K562 (cell line): Measurements from ENCODE around the gene APCDD1. TPM values are rescaled to one million over a fixed set of nuclear protein-coding genes. Genes with fewer than 3 reads are reported as not detected.

Experiments
- ATAC-seq: fragments of 200-7000 bp; cut with Tn5 transposase; 3 replicates; pipeline ENCODE4 v1.9.1; 2020; ENCODE audit warnings: moderate library complexity
- BruUV-seq: library from RNA; stranded (reverse); fragments of 400-500 nt; replicated peaks from 2 replicates; lab custom pipeline; 2021; lab: Mats Ljungman, UMichigan
- CTCF ChIA-PET: fragments of 300-600 bp; formaldehyde crosslinking; extraction: SDS; loops from one replicate; lab custom pipeline; 2021; ENCODE audit warnings: low intra/inter-chr PET ratio; lab: Yijun Ruan, JAX
- POLR2A ChIA-PET: fragments of 300-600, 350-650 bp; sonication (Branson Sonifier 250); formaldehyde crosslinking; extraction: SDS; loops from one replicate; lab custom pipeline; 2021; ENCODE audit warnings: antibody characterized with exemption, inconsistent platforms; lab: Yijun Ruan, JAX
- DNase-seq, 4 experiments: peaks; one replicate each; pipeline versions ENCODE4 v3.0.0 to v3.0.0-alpha.2; 2011 to 2018; ENCODE audit warnings: low spot score in 3 of 4, mixed read lengths in 3 of 4; ENCODE audit errors: extremely low read depth in 1 of 4
- FAIRE-seq: peaks from 2 replicates; lab custom pipeline; 2011; peaks lifted over from hg19 to GRCh38; lab: Jason Lieb, UNC
- H2AFZ ChIP-seq: 2 replicates; pipeline ENCODE4 v1.6.0; 2011; ENCODE audit warnings: low read depth, low read length, control low read depth, inconsistent platforms
- H3K27ac ChIP-seq: fragments of 200-600 bp; 3 replicates; pipeline ENCODE4 v1.8.0; 2011; ENCODE audit warnings: low read depth, mild to moderate bottlenecking, control low read depth, inconsistent platforms, low read length, moderate library complexity, mixed read lengths; ENCODE audit errors: extremely low read depth
- H3K27me3 ChIP-seq, 2 experiments: fragments of 300-600 bp in 1 of 2; 2 replicates in 1 of 2; 3 replicates in 1 of 2; pipeline versions ENCODE4 v1.6.0 to v1.8.0; 2011; ENCODE audit warnings: inconsistent platforms in 2 of 2, low read length in 2 of 2, mild to moderate bottlenecking in 1 of 2, mixed read lengths in 1 of 2, moderate library complexity in 1 of 2; ENCODE audit not compliant: control insufficient read depth in 2 of 2, insufficient read depth in 2 of 2
- H3K36me3 ChIP-seq: fragments of 300-600 bp; 3 replicates; pipeline ENCODE4 v1.8.0; 2011; ENCODE audit warnings: mild to moderate bottlenecking, low read length, inconsistent platforms; ENCODE audit not compliant: control insufficient read depth, insufficient read depth
- H3K4me1 ChIP-seq, 2 experiments: fragments of 200-600 bp in 1 of 2; replicated peaks in 1 of 2; 2 replicates in 1 of 2; 3 replicates in 1 of 2; pipeline versions ENCODE4 v1.5.1 to v1.8.0; 2011; ENCODE audit warnings: inconsistent platforms in 2 of 2, low read length in 2 of 2, mild to moderate bottlenecking in 1 of 2, mixed read lengths in 1 of 2, moderate library complexity in 1 of 2; ENCODE audit not compliant: control insufficient read depth in 2 of 2, insufficient read depth in 2 of 2
- H3K4me2 ChIP-seq: 2 replicates; pipeline ENCODE4 v1.6.1; 2011; ENCODE audit warnings: low read length, control low read depth, inconsistent platforms, mixed read lengths; ENCODE audit not compliant: insufficient read depth
- H3K4me3 ChIP-seq: fragments of 200-600 bp; sonication (generic), shearing (Covaris generic); 2 replicates; pipeline ENCODE4 v1.5.1; 2016; ENCODE audit warnings: control low read depth, inconsistent platforms
- H3K79me2 ChIP-seq: fragments of 200-600 bp; 3 replicates; pipeline ENCODE4 v1.8.0; 2011; ENCODE audit warnings: low read length, inconsistent platforms; ENCODE audit not compliant: control insufficient read depth, insufficient read depth
- H3K9ac ChIP-seq, 2 experiments: 2 replicates each; pipeline versions ENCODE4 v1.6.0 to v1.6.1; 2011; ENCODE audit warnings: low read depth in 2 of 2, low read length in 2 of 2, control low read depth in 1 of 2, inconsistent platforms in 1 of 2, mild to moderate bottlenecking in 1 of 2, mixed read lengths in 1 of 2; ENCODE audit not compliant: insufficient read depth in 1 of 2
- H3K9me1 ChIP-seq: one replicate; pipeline ENCODE4 v1.6.0; 2011; ENCODE audit warnings: inconsistent platforms, mild to moderate bottlenecking, low read length, moderate library complexity; ENCODE audit not compliant: control insufficient read depth, insufficient read depth
- H3K9me3 ChIP-seq: replicated peaks from 2 replicates; pipeline ENCODE4 v1.5.1; 2011; ENCODE audit warnings: low read depth, low read length, inconsistent platforms; ENCODE audit not compliant: control insufficient read depth, insufficient read depth
- H4K20me1 ChIP-seq: replicated peaks from 2 replicates; pipeline ENCODE4 v1.6.1; 2011; ENCODE audit warnings: low read length, inconsistent platforms, mixed read lengths; ENCODE audit not compliant: control insufficient read depth, insufficient read depth
- GMEB1 ChIP-seq: fragments of 250-450 bp; sonication (Bioruptor Pico); IDR thresholded peaks from 2 replicates; pipeline ENCODE4 v1.4.0; 2020; ENCODE audit warnings: mild to moderate bottlenecking
- LCOR ChIP-seq: sonication (generic); formaldehyde crosslinking; IDR thresholded peaks from 2 replicates; pipeline ENCODE4 v1.8.0; 2022; ENCODE audit warnings: mild to moderate bottlenecking, missing genetic modification reagents
- THAP12 ChIP-seq: fragments of 250-450 bp; sonication (Bioruptor Pico); IDR thresholded peaks from 2 replicates; pipeline ENCODE4 v1.9.0; 2021; ENCODE audit warnings: mild to moderate bottlenecking, inconsistent platforms
- ZNF121 ChIP-seq: sonication (generic); formaldehyde crosslinking; conservative IDR thresholded peaks from 2 replicates; pipeline ENCODE4 v1.8.0; 2022; ENCODE audit warnings: missing genetic modification reagents
- ZNF165 ChIP-seq: fragments of 250-450 bp; sonication (Bioruptor Pico); IDR thresholded peaks from 2 replicates; pipeline ENCODE4 v1.4.0; 2020; ENCODE audit warnings: borderline replicate concordance
- ZNF197 ChIP-seq: fragments of 200-800 bp; sonication (Bioruptor generic); IDR thresholded peaks from 2 replicates; pipeline ENCODE4 v1.6.1; 2016; ENCODE audit warnings: low read depth, missing genetic modification characterization, missing compliant biosample characterization
- WGBS: fragments of 100-300 bp; shearing (Covaris generic); methylation state at CpG from one replicate; pipeline ENCODE4 v1.1.6; 2016; ENCODE audit warnings: low coverage, mixed read lengths; ENCODE audit not compliant: insufficient coverage; ENCODE audit errors: missing lambda C conversion rate; 5-methylcytosine and 5-hydroxymethylcytosine counted together
- in situ Hi-C: fragments of 300-500 bp; cut with MboI; formaldehyde crosslinking; loops from 4 replicates; pipeline ENCODE4 v1.15.0; 2018; ENCODE audit warnings: inconsistent platforms, mixed read lengths
- intact Hi-C: fragments of 100-400 bp; cut with micrococcal nuclease; formaldehyde crosslinking; loops from 2 replicates; pipeline ENCODE4 v1.14.2; 2022
- polyA plus RNA-seq, 8 experiments: library from polyadenylated mRNA; depleted of rRNA in 4 of 8; stranded (reverse) in 5 of 8; unstranded in 3 of 8; fragments of >200 nt; fragmentation: Nextera tagmentation in 2 of 8; fragmentation: Illumina TruSeq in 1 of 8; extraction: Ambion mirVana in 2 of 8; extraction: Trizol in 1 of 8; gene quantifications; 2 replicates each; pipeline versions ENCODE4 v1.2.1 to v1.2.3, GENCODE V29; 2011 to 2014; ENCODE audit warnings: inconsistent platforms in 1 of 8, missing spikeins in 1 of 8
- total RNA-seq, 7 experiments: library from RNA; depleted of rRNA in 6 of 7; stranded (reverse); fragments of >200 nt in 6 of 7; fragmentation: Illumina TruSeq in 2 of 7; extraction: Trizol in 2 of 7; gene quantifications; 2 replicates each; pipeline versions ENCODE4 v1.2.1 to v1.2.3, GENCODE V29; 2011 to 2021; ENCODE audit warnings: low replicate concordance in 1 of 7

Gene APCDD1
- total and polyA plus RNA-seq, 9 of the 15 experiments (the other 6 are each of a cell fraction or from before 2014, with no cell fraction given), result 0.07 TPM; not detected in 8

- no peaks in the 10 kb centered on the region for H3K4me1 ChIP-seq
- H3K9me1 ChIP-seq, result no peaks in the 10 kb centered on the region
- 2% methylated on average over 4 of the region's 4 CpGs for WGBS
- DNase-seq (no peak), FAIRE-seq (no peak), ATAC-seq (no peak)
- H3K9ac ChIP-seq, result no peak overlapping the region
- H3K27ac ChIP-seq, result no peak overlapping the region
- H3K9me3 ChIP-seq, result no peaks in the 10 kb centered on the region
- H3K79me2 ChIP-seq, result no peaks in the 10 kb centered on the region
- ChIA-PET CTCF (no interaction called here), POLR2A (no interaction called here)
- no TSS peak for BruUV-seq
- H3K36me3 ChIP-seq, result no peaks in the 10 kb centered on the region
- intact Hi-C loops (no loop called here), in situ Hi-C loops (no loop called here)
- H3K4me3 ChIP-seq, result no peak overlapping the region
- H4K20me1 ChIP-seq, result no peaks in the 10 kb centered on the region; the same call in 1 of the 2 replicates
- H3K27me3 ChIP-seq, result peaks cover 41 to 48% of the 10 kb centered on the region in 2 experiments
- no peak overlapping the region for H2AFZ ChIP-seq
- H3K4me2 ChIP-seq, result no peak overlapping the region
- TF ChIP-seq LCOR (CRISPR knock-in tag) (no peak), ZNF121 (CRISPR knock-in tag) (no peak), GMEB1 (no peak), ZNF165 (CRISPR knock-in tag) (no peak), THAP12 (no peak), ZNF197 (no peak)
- TF ChIP-seq, all 486 proteins: peak for 0
Observed at GRCh38 chr18:10488017-10488416, 33.6 kb downstream of the APCDD1 start.
